IMR-90 (cell line): Measurements from ENCODE around the gene SLC2A11. TPM values are rescaled to one million over a fixed set of nuclear protein-coding genes. Genes with fewer than 3 reads are reported as not detected.

Source experiments
- ATAC-seq: fragments of 200-7000 bp; cut with Tn5 transposase; 2 replicates; pipeline ENCODE4 v1.9.1; 2020; ENCODE audit warnings: low read depth, mild to moderate bottlenecking, moderate library complexity
- BruUV-seq: library from RNA; stranded (reverse); fragments of 400-500 nt; replicated peaks from 2 replicates; lab custom pipeline; 2021; lab: Mats Ljungman, UMichigan
- CTCF ChIA-PET: fragments of 300-600 bp; formaldehyde crosslinking; extraction: SDS; loops from one replicate; lab custom pipeline; 2021; ENCODE audit warnings: antibody characterized with exemption; lab: Yijun Ruan, JAX
- POLR2A ChIA-PET: fragments of 300-600 bp; sonication (Branson Sonifier 250); formaldehyde crosslinking; loops from one replicate; lab custom pipeline; 2022; ENCODE audit warnings: antibody characterized with exemption; ENCODE audit not compliant: unreplicated experiment; lab: Charles Lee
- DNase-seq: peaks from one replicate; pipeline ENCODE4 v3.0.0; 2013
- H2AFZ ChIP-seq: replicated peaks from 2 replicates; pipeline ENCODE3; 2013; ENCODE audit warnings: low read length, mild to moderate bottlenecking; ENCODE audit not compliant: poor library complexity
- H2AK5ac ChIP-seq: 2 replicates; pipeline ENCODE4 v1.6.1; 2013; ENCODE audit warnings: low read depth, low read length, inconsistent platforms
- H2AK9ac ChIP-seq: replicated peaks from 2 replicates; pipeline ENCODE3; 2013; ENCODE audit warnings: mild to moderate bottlenecking, low read depth, low read length, moderate library complexity; ENCODE audit not compliant: poor library complexity
- H2BK120ac ChIP-seq: 2 replicates; pipeline ENCODE4 v1.6.1; 2013; ENCODE audit warnings: low read depth, low read length, inconsistent platforms
- H2BK15ac ChIP-seq: 3 replicates; pipeline ENCODE4 v1.6.1; 2013; ENCODE audit warnings: low read depth, low read length, inconsistent platforms
- H2BK20ac ChIP-seq: 2 replicates; pipeline ENCODE4 v1.6.1; 2013; ENCODE audit warnings: low read depth, mild to moderate bottlenecking, inconsistent platforms, low read length, moderate library complexity
- H2BK5ac ChIP-seq: 2 replicates; pipeline ENCODE4 v1.6.1; 2013; ENCODE audit warnings: mild to moderate bottlenecking, low read depth, low read length, inconsistent platforms; ENCODE audit not compliant: poor library complexity, severe bottlenecking
- H3K14ac ChIP-seq: replicated peaks from 2 replicates; pipeline ENCODE4 v1.6.1; 2013; ENCODE audit warnings: low read depth, low read length, inconsistent platforms
- H3K18ac ChIP-seq: 2 replicates; pipeline ENCODE4 v1.6.1; 2013; ENCODE audit warnings: low read depth, low read length, control low read depth
- H3K23ac ChIP-seq: 2 replicates; pipeline ENCODE4 v1.6.1; 2013; ENCODE audit warnings: low read depth, low read length, inconsistent platforms
- H3K27ac ChIP-seq: 2 replicates; pipeline ENCODE4 v1.5.1; 2013; ENCODE audit warnings: mild to moderate bottlenecking, control low read depth, low read length; ENCODE audit not compliant: insufficient read depth
- H3K27me3 ChIP-seq: 2 replicates; pipeline ENCODE4 v1.6.1; 2013; ENCODE audit warnings: low read length; ENCODE audit not compliant: control insufficient read depth, insufficient read depth
- H3K36me3 ChIP-seq: 2 replicates; pipeline ENCODE4 v1.6.1; 2013; ENCODE audit warnings: low read length, mixed read lengths; ENCODE audit not compliant: control insufficient read depth, insufficient read depth
- H3K4ac ChIP-seq: 2 replicates; pipeline ENCODE4 v1.6.1; 2013; ENCODE audit warnings: low read depth, low read length, inconsistent platforms
- H3K4me1 ChIP-seq: 2 replicates; pipeline ENCODE4 v1.6.1; 2013; ENCODE audit warnings: low read length, mixed read lengths; ENCODE audit not compliant: control insufficient read depth, insufficient read depth
- H3K4me2 ChIP-seq: 2 replicates; pipeline ENCODE4 v1.6.1; 2013; ENCODE audit warnings: low read depth, mild to moderate bottlenecking, control low read depth, low read length, moderate library complexity
- H3K4me3 ChIP-seq: 2 replicates; pipeline ENCODE4 v1.5.1; 2013; ENCODE audit warnings: low read depth, mild to moderate bottlenecking, control low read depth, low read length, moderate library complexity; ENCODE audit not compliant: insufficient read depth
- H3K56ac ChIP-seq: 2 replicates; pipeline ENCODE4 v1.6.1; 2013; ENCODE audit warnings: low read length, inconsistent platforms; ENCODE audit not compliant: insufficient read depth; ENCODE audit errors: extremely low read depth
- H3K79me1 ChIP-seq, 2 experiments: 2 replicates each; pipeline ENCODE4 v1.6.1; 2013; ENCODE audit warnings: low read length in 2 of 2, inconsistent platforms in 1 of 2, low read depth in 1 of 2
- H3K9ac ChIP-seq: 2 replicates; pipeline ENCODE4 v1.6.1; 2013; ENCODE audit warnings: low read depth, low read length, control low read depth
- H3K9me1 ChIP-seq: 2 replicates; pipeline ENCODE4 v1.6.1; 2013; ENCODE audit warnings: low read length, inconsistent platforms; ENCODE audit not compliant: insufficient read depth
- H3K9me3 ChIP-seq: 2 replicates; pipeline ENCODE4 v1.6.1; 2013; ENCODE audit warnings: low read length; ENCODE audit not compliant: control insufficient read depth, insufficient read depth
- H4K20me1 ChIP-seq: 2 replicates; pipeline ENCODE4 v1.6.1; 2013; ENCODE audit warnings: low read length, inconsistent platforms; ENCODE audit not compliant: insufficient read depth
- H4K5ac ChIP-seq: 2 replicates; pipeline ENCODE4 v1.6.1; 2013; ENCODE audit warnings: mild to moderate bottlenecking, low read depth, low read length, control low read depth
- H4K8ac ChIP-seq, 2 experiments: 2 replicates each; pipeline ENCODE4 v1.6.1; 2013; ENCODE audit warnings: low read depth in 2 of 2, low read length in 2 of 2, control low read depth in 1 of 2, inconsistent platforms in 1 of 2
- H4K91ac ChIP-seq: 2 replicates; pipeline ENCODE4 v1.6.1; 2013; ENCODE audit warnings: low read depth, low read length, inconsistent platforms; ENCODE audit not compliant: insufficient read depth
- FOS ChIP-seq: fragments of 150-350 bp; IDR thresholded peaks from 2 replicates; pipeline ENCODE4 v1.6.1; 2016; ENCODE audit warnings: low read depth, low read length
- WGBS, 2 experiments: methylation state at CpG; one replicate each; pipeline versions ENCODE4 v1.1.5 to v1.1.7; 2013; ENCODE audit warnings: missing lambda C conversion rate in 2 of 2; ENCODE audit not compliant: insufficient read length in 1 of 2; ENCODE audit errors: extremely low coverage in 2 of 2; 5-methylcytosine and 5-hydroxymethylcytosine counted together
- dilution Hi-C: fragments of 300-500 bp; cut with HindIII; formaldehyde crosslinking; loops from one replicate; pipeline ENCODE4 v1.14.3; 2018; ENCODE audit warnings: low sequenced_read_pairs; ENCODE audit not compliant: unreplicated experiment
- in situ Hi-C: fragments of 300-500 bp; cut with MboI; formaldehyde crosslinking; loops from 3 replicates; pipeline ENCODE4 v1.14.3; 2019; ENCODE audit warnings: low sequenced_read_pairs, inconsistent platforms, mixed read lengths
- intact Hi-C: fragments of 100-400 bp; cut with micrococcal nuclease; formaldehyde crosslinking; loops from 2 replicates; pipeline ENCODE4 v1.10.0; 2022
- polyA plus RNA-seq, 3 experiments: library from polyadenylated mRNA; depleted of rRNA; stranded (reverse); fragments of >200 nt; gene quantifications; 2 replicates each; pipeline ENCODE4 v1.2.3, GENCODE V29; 2012; ENCODE audit warnings: low replicate concordance in 1 of 3
- total RNA-seq: library from RNA; depleted of rRNA; stranded (reverse); fragments of >200 nt; gene quantifications from 2 replicates; pipeline ENCODE4 v1.2.3, GENCODE V29; 2012

The SLC2A11 gene
- total and polyA plus RNA-seq, 2 of the 4 experiments (the other 2 are of a cell fraction): 3.2 to 8.7 TPM

DNA sequence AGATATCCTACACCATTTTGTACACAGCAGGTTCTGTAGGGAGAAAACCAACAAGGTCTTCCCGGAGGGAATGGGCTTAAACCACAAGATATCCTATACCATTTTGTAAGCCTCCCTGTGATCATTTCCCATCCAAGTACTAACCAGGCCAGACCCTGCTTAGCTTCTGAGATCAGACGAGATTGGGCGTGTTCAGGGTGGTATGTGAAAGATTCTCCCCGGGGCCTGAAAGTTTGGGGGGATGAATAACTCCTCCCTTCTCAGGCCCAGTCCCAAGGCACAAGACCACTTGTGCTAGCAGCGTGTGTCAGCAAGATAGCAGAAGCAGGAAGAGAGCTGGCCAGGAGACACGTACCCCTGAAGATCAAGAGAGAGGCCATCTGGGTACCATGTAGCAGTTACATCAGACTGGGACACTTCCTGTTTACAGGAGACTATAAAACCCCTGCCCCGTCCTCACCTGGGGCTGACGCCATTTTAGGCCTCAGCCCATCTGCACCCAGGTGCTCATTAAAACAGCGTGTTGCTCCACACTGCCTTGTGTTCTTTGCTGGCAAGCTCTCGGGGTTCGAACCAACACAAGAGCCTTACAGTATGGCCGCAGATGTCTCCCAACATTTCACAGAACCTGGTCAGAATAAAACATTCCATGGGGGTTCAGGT lies 53.8 kb downstream of the SLC2A11 start:
- H3K9me3 ChIP-seq: no peaks in the 10 kb centered on the region
- no peaks in the 10 kb centered on the region for H3K36me3 ChIP-seq
- CTCF ChIA-PET: no interaction called here
- no peak overlapping the region for H2BK5ac ChIP-seq
- intact Hi-C loops (no loop called here), in situ Hi-C loops (no loop called here), dilution Hi-C loops (no loop called here)
- POLR2A ChIA-PET: no interaction called here
- no peak overlapping the region for H3K9ac ChIP-seq
- no peak overlapping the region for H3K4me3 ChIP-seq
- H3K4ac ChIP-seq: no peak overlapping the region
- H4K5ac ChIP-seq: no peak overlapping the region
- no peak overlapping the region for H3K56ac ChIP-seq
- no peak overlapping the region for H3K27ac ChIP-seq
- H3K79me1 ChIP-seq: peaks cover 0 to 8% of the 10 kb centered on the region in 2 experiments; a peak in 2 of 4 replicates
- no peak overlapping the region for H2BK15ac ChIP-seq
- DNase-seq (no peak), ATAC-seq (no peak)
- no peaks in the 10 kb centered on the region for H4K20me1 ChIP-seq
- H3K4me1 ChIP-seq: peaks cover 3% of the 10 kb centered on the region; the same call in 1 of the 2 replicates
- H2AK9ac ChIP-seq: no peak overlapping the region
- no peak overlapping the region for H2BK20ac ChIP-seq
- H3K4me2 ChIP-seq: no peak overlapping the region
- no peak overlapping the region for H2AK5ac ChIP-seq
- WGBS, 2 experiments: 100% methylated on average over 2 of the region's 12 CpGs; no CpG with 5 or more reads in 1 of the 2 experiments
- no peak overlapping the region for H2AFZ ChIP-seq
- H4K8ac ChIP-seq: no peak overlapping the region
- no peak overlapping the region for H3K23ac ChIP-seq
- BruUV-seq: no TSS peak
- no peak overlapping the region for H3K14ac ChIP-seq
- no peak overlapping the region for H4K91ac ChIP-seq
- H2BK120ac ChIP-seq: no peak overlapping the region
- TF ChIP-seq FOS: no peak
- no peaks in the 10 kb centered on the region; the same call in 1 of the 2 replicates for H3K9me1 ChIP-seq
- no peak overlapping the region for H3K18ac ChIP-seq
- no peaks in the 10 kb centered on the region for H3K27me3 ChIP-seq
